OCI-LY7 (cell line): Measurements from ENCODE around the gene SAE1. TPM values are rescaled to one million over a fixed set of nuclear protein-coding genes. Genes with fewer than 3 reads are reported as not detected.
A peak's percentile ranks its signal among the peaks of the same experiment; 100 is the strongest.
"Not testable (repeated sequence)": the region's sequence is repeated elsewhere in the genome, so short reads cannot be mapped to it uniquely, and the experiment has no call there.

Experiments used
- BruUV-seq: library from RNA; stranded (reverse); fragments of 400-500 nt; replicated peaks from 2 replicates; lab custom pipeline; 2021; lab: Mats Ljungman, UMichigan
- CTCF ChIA-PET: fragments of 300-600 bp; sonication (Branson Sonifier 250); formaldehyde crosslinking; loops from one replicate; lab custom pipeline; 2022; ENCODE audit warnings: antibody characterized with exemption; ENCODE audit not compliant: unreplicated experiment; lab: Charles Lee
- POLR2A ChIA-PET: fragments of 300-600 bp; sonication (Branson Sonifier 250); formaldehyde crosslinking; loops from one replicate; lab custom pipeline; 2022; ENCODE audit warnings: antibody characterized with exemption; lab: Charles Lee
- DNase-seq: peaks from one replicate; pipeline ENCODE4 v3.0.0-alpha.2; 2015; ENCODE audit warnings: low spot score
- H2AFZ ChIP-seq: fragments of 200-600 bp; sonication (generic), shearing (Covaris generic); 2 replicates; pipeline ENCODE4 v1.6.1; 2014; ENCODE audit warnings: mild to moderate bottlenecking, antibody characterized with exemption, low read length, moderate library complexity
- H3K27ac ChIP-seq: fragments of 200-600 bp; sonication (generic); 2 replicates; pipeline ENCODE4 v1.5.1; 2014; ENCODE audit warnings: mixed run types, low read depth, mild to moderate bottlenecking, moderate library complexity, low read length, inconsistent platforms; ENCODE audit not compliant: poor library complexity, severe bottlenecking
- H3K36me3 ChIP-seq: fragments of 200-600 bp; sonication (generic); 2 replicates; pipeline ENCODE4 v1.6.1; 2014; ENCODE audit warnings: mild to moderate bottlenecking, antibody characterized with exemption, low read length, moderate library complexity, mixed read lengths; ENCODE audit not compliant: insufficient read depth
- H3K4me1 ChIP-seq: fragments of 200-600 bp; sonication (generic); 2 replicates; pipeline ENCODE4 v1.5.1; 2014; ENCODE audit warnings: mild to moderate bottlenecking, low read length; ENCODE audit not compliant: insufficient read depth, poor library complexity, severe bottlenecking
- H3K4me2 ChIP-seq: fragments of 200-600 bp; sonication (generic); 2 replicates; pipeline ENCODE4 v1.6.1; 2014; ENCODE audit warnings: mild to moderate bottlenecking, low read length
- H3K4me3 ChIP-seq: fragments of 200-600 bp; sonication (generic); 2 replicates; pipeline ENCODE4 v1.5.1; 2014; ENCODE audit warnings: mild to moderate bottlenecking, low read depth, low read length; ENCODE audit not compliant: poor library complexity, severe bottlenecking
- H3K79me2 ChIP-seq: fragments of 200-600 bp; sonication (generic); 2 replicates; pipeline ENCODE4 v1.6.1; 2016; ENCODE audit warnings: low read depth, mild to moderate bottlenecking, low read length, moderate library complexity, mixed read lengths; ENCODE audit not compliant: insufficient read depth
- H3K9me2 ChIP-seq: fragments of 200-600 bp; sonication (generic); 2 replicates; pipeline ENCODE4 v1.6.1; 2016; ENCODE audit warnings: mild to moderate bottlenecking, low read length, mixed read lengths; ENCODE audit not compliant: insufficient read depth
- H3K9me3 ChIP-seq: fragments of 200-600 bp; sonication (generic); 2 replicates; pipeline ENCODE4 v1.6.1; 2014; ENCODE audit warnings: mild to moderate bottlenecking, mixed run types, low read length, mixed read lengths
- H4K20me1 ChIP-seq: fragments of 200-600 bp; sonication (generic); 2 replicates; pipeline ENCODE4 v1.6.1; 2014; ENCODE audit warnings: mild to moderate bottlenecking, antibody characterized with exemption, low read length, moderate library complexity, mixed read lengths; ENCODE audit not compliant: insufficient read depth
- CTCF ChIP-seq: fragments of 200-600 bp; sonication (generic); conservative IDR thresholded peaks from 2 replicates; pipeline ENCODE4 v1.5.1; 2014; ENCODE audit warnings: mild to moderate bottlenecking, antibody characterized with exemption, low read length, moderate library complexity, mixed read lengths
- EZH2phosphoT487 ChIP-seq: fragments of 200-600 bp; sonication (generic); IDR thresholded peaks from 2 replicates; pipeline ENCODE4 v1.6.1; 2018; ENCODE audit warnings: low read depth, borderline replicate concordance, mild to moderate bottlenecking, mixed run types, antibody characterized with exemption, low read length, moderate library complexity, mixed read lengths
- intact Hi-C: fragments of 100-400 bp; cut with micrococcal nuclease; formaldehyde crosslinking; loops from one replicate; pipeline ENCODE4 v1.10.0; 2022; ENCODE audit not compliant: unreplicated experiment
- total RNA-seq, 2 experiments: library from RNA; depleted of rRNA in 1 of 2; stranded (reverse); fragments of >200 nt in 1 of 2; shearing (Covaris generic) in 1 of 2; gene quantifications; 2 replicates each; pipeline ENCODE4 v1.2.3, GENCODE V29; 2014 to 2022

The SAE1 gene
- total RNA-seq, 2 experiments from 2014 or later: 144 to 165 TPM

GRCh38 chr19:47134545-47134944 is 3.9 kb downstream of the SAE1 start:
- Histone ChIP-seq H3K9me3 (no peaks in the 10 kb centered on the region), H3K4me2 (peak overlapping the region; percentile 11; the same call in 1 of the 2 replicates), H3K79me2 (peaks cover 88% of the 10 kb centered on the region), H3K9me2 (no peaks in the 10 kb centered on the region), H2AFZ (no peak overlapping the region), H3K27ac (no peak overlapping the region), H4K20me1 (peaks cover 22% of the 10 kb centered on the region), H3K4me1 (peaks cover 35% of the 10 kb centered on the region), H3K4me3 (peak overlapping the region; percentile 7), H3K36me3 (peaks cover 80% of the 10 kb centered on the region)
- BruUV-seq: no TSS peak
- CTCF ChIA-PET: no interaction called here
- intact Hi-C loops: no loop called here
- DNase-seq: no peak
- POLR2A ChIA-PET: no interaction called here
- TF ChIP-seq EZH2phosphoT487: no peak
- no peak for TF ChIP-seq CTCF

GRCh38 chr19:47135156-47135555 is 4.5 kb downstream of the SAE1 start:
- peaks cover 32% of the 10 kb centered on the region for H3K4me1 ChIP-seq
- ChIA-PET POLR2A (no interaction called here), CTCF (no interaction called here)
- H3K9me3 ChIP-seq: no peaks in the 10 kb centered on the region
- H3K4me3 ChIP-seq: no peak overlapping the region
- no peak overlapping the region for H2AFZ ChIP-seq
- no peak for DNase-seq
- peaks cover 22% of the 10 kb centered on the region for H4K20me1 ChIP-seq
- intact Hi-C loops: no loop called here
- TF ChIP-seq CTCF (no peak), EZH2phosphoT487 (no peak)
- no peak overlapping the region for H3K27ac ChIP-seq
- BruUV-seq: no TSS peak
- H3K79me2 ChIP-seq: peaks cover 94% of the 10 kb centered on the region
- H3K36me3 ChIP-seq: peaks cover 80% of the 10 kb centered on the region
- H3K9me2 ChIP-seq: no peaks in the 10 kb centered on the region
- no peak overlapping the region for H3K4me2 ChIP-seq

- H3K9me2 ChIP-seq, BruUV-seq, H3K4me1 ChIP-seq, H3K4me2 ChIP-seq, intact Hi-C loops, H2AFZ ChIP-seq, H3K4me3 ChIP-seq, H3K27ac ChIP-seq, POLR2A ChIA-PET, H3K9me3 ChIP-seq, CTCF ChIA-PET, H4K20me1 ChIP-seq, DNase-seq: not testable (repeated sequence)
- Histone ChIP-seq H3K79me2 (peaks cover 82% of the 10 kb centered on the region), H3K36me3 (peaks cover 92% of the 10 kb centered on the region)
Observed at GRCh38 chr19:47141252-47141651, 10.6 kb downstream of the SAE1 start.
